ENCODE results near the gene CCNY.

The CCNY gene

DNA sequence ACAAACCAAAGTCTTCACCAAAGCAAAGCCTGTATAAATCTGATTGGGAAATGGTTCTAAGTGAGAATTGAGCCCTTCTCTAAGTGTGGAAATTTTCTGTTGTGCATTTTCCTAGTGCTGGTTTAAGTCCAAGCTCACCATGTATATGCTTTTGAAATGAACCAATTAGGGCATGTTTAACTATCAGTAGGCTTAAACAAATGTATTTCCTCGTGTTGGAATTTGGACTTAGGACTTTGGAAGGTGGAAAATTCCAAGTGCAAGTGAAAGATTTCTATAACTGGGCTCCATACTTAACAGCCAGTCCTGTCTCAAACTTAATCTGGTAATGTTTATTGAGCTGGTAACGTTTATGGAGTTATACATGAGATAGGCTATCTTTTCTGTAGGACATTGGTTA lies 28.5 kb downstream of the CCNY start:
- no peak overlapping the region for H3K27ac ChIP-seq
- H3K4me1 ChIP-seq (ENCODE audit: control insufficient read depth in 1 of 2, insufficient read depth in 1 of 2, low read depth in 1 of 2, low read length in 1 of 2), result peaks cover 17 to 21% of the 10 kb centered on the region in 2 experiments
- H3K27me3 ChIP-seq, result no peaks in the 10 kb centered on the region
- H3K4me3 ChIP-seq (ENCODE audit: low read depth in 1 of 2, low read length in 1 of 2), result no peak overlapping the region
- H3K9me3 ChIP-seq, result no peaks in the 10 kb centered on the region
- no peak for TF ChIP-seq CTCF (IDR thresholded peaks at IDR 0.05)
- H3K36me3 ChIP-seq, result no peaks in the 10 kb centered on the region

GRCh38 chr10:35365994-35366393 lies 29.7 kb downstream of the CCNY start:
- H3K4me3 ChIP-seq (ENCODE audit: low read depth in 1 of 2, low read length in 1 of 2), result no peak overlapping the region
- peaks cover 20 to 25% of the 10 kb centered on the region in 2 experiments for H3K4me1 ChIP-seq (ENCODE audit: control insufficient read depth in 1 of 2, insufficient read depth in 1 of 2, low read depth in 1 of 2, low read length in 1 of 2)
- no peaks in the 10 kb centered on the region for H3K9me3 ChIP-seq
- no peaks in the 10 kb centered on the region for H3K36me3 ChIP-seq
- H3K27ac ChIP-seq, result no peak overlapping the region
- no peaks in the 10 kb centered on the region for H3K27me3 ChIP-seq
- no peak for TF ChIP-seq CTCF (IDR thresholded peaks at IDR 0.05)

DNA sequence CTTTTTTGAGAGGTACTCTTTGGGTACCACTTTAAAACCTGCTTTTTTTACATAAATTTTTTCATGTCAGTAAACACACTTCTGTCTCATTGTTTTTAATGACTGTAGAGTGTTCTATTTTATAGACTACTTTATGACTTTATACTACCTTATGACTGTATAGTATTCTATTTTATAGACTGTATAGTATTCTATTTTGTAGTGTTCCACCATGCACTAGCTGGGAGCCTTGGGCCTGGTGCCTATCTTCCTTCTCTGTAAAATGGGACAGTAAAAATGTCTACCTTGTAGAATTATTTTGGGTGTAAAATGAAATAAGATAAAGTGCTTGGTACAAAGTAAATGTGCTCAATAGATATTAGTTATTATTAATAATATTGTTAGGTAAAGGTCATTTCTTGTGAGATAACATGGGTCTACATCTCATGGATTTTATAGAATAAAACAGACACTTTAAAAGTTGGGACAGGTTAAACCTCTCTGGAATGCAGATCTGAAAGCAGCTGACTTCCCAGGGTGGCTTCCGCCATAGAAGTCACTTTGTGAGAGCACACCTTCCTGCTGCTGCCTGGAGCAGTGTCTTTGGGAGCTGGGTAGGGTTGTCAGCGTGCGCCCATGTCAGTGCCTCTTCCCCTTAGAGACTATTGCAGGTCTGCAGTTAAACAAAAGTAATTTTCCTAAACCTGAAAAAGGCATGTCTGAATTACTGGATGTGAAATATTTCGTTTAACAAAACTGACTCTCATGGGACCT lies 31.0 kb downstream of the CCNY start:
- H3K9me3 ChIP-seq, result no peaks in the 10 kb centered on the region
- H3K27me3 ChIP-seq, result no peaks in the 10 kb centered on the region
- TF ChIP-seq CTCF (IDR thresholded peaks at IDR 0.05), result no peak
- peaks cover 33 to 38% of the 10 kb centered on the region in 2 experiments for H3K4me1 ChIP-seq (ENCODE audit: control insufficient read depth in 1 of 2, insufficient read depth in 1 of 2, low read depth in 1 of 2, low read length in 1 of 2)
- no peak overlapping the region for H3K4me3 ChIP-seq (ENCODE audit: low read depth in 1 of 2, low read length in 1 of 2)
- no peaks in the 10 kb centered on the region for H3K36me3 ChIP-seq
- H3K27ac ChIP-seq, result no peak overlapping the region

- no peaks in the 10 kb centered on the region for H3K9me3 ChIP-seq
- no peaks in the 10 kb centered on the region for H3K27me3 ChIP-seq
- no peak for TF ChIP-seq CTCF (IDR thresholded peaks at IDR 0.05)
- H3K4me1 ChIP-seq (ENCODE audit: control insufficient read depth in 1 of 2, insufficient read depth in 1 of 2, low read depth in 1 of 2, low read length in 1 of 2), result peaks cover 40 to 45% of the 10 kb centered on the region in 2 experiments
- peak overlapping the region; percentile 71 for H3K27ac ChIP-seq
- no peaks in the 10 kb centered on the region for H3K36me3 ChIP-seq
- no peak overlapping the region for H3K4me3 ChIP-seq (ENCODE audit: low read depth in 1 of 2, low read length in 1 of 2)
Measured at GRCh38 chr10:35367982-35368381, 31.7 kb downstream of the CCNY start.

- no peaks in the 10 kb centered on the region for H3K36me3 ChIP-seq
- peak overlapping the region; percentile 71 for H3K27ac ChIP-seq
- H3K27me3 ChIP-seq, result no peaks in the 10 kb centered on the region
- no peak for TF ChIP-seq CTCF (IDR thresholded peaks at IDR 0.05)
- H3K4me1 ChIP-seq (ENCODE audit: control insufficient read depth in 1 of 2, insufficient read depth in 1 of 2, low read depth in 1 of 2, low read length in 1 of 2), result peaks cover 43 to 49% of the 10 kb centered on the region in 2 experiments
- H3K9me3 ChIP-seq, result no peaks in the 10 kb centered on the region
- peak overlapping the region in 1 of 2 experiments; percentile 5 for H3K4me3 ChIP-seq (ENCODE audit: low read depth in 1 of 2, low read length in 1 of 2)
Measured at GRCh38 chr10:35368485-35369048, 32.3 kb downstream of the CCNY start.

All from neutrophil (primary cell).